HUES6 (cell line): ENCODE data around the gene OSGEP.
A peak's percentile ranks its signal among the peaks of the same experiment; 100 is the strongest.
"Not testable (repeated sequence)": the region's sequence is repeated elsewhere in the genome, so short reads cannot be mapped to it uniquely, and the experiment has no call there.

ENCODE experiments used
- H3K27ac ChIP-seq: 2 replicates; pipeline ENCODE4 v1.7.0; 2013; ENCODE audit warnings: low read depth, mild to moderate bottlenecking, low read length, inconsistent platforms
- H3K27me3 ChIP-seq: 2 replicates; pipeline ENCODE4 v1.6.1; 2013; ENCODE audit warnings: low read length; ENCODE audit not compliant: control insufficient read depth, insufficient read depth
- H3K36me3 ChIP-seq: 2 replicates; pipeline ENCODE4 v1.6.1; 2013; ENCODE audit warnings: low read length; ENCODE audit not compliant: control insufficient read depth, insufficient read depth
- H3K4me1 ChIP-seq: 2 replicates; pipeline ENCODE4 v1.6.1; 2013; ENCODE audit warnings: low read length; ENCODE audit not compliant: control insufficient read depth, insufficient read depth
- H3K4me3 ChIP-seq: 2 replicates; pipeline ENCODE4 v1.5.1; 2013; ENCODE audit warnings: low read depth, low read length
- H3K9ac ChIP-seq: one replicate; pipeline ENCODE4 v1.6.1; 2013; ENCODE audit warnings: mild to moderate bottlenecking, low read length
- H3K9me3 ChIP-seq: 2 replicates; pipeline ENCODE4 v1.6.1; 2013; ENCODE audit warnings: low read depth, low read length; ENCODE audit not compliant: control insufficient read depth, insufficient read depth

Gene OSGEP

DNA sequence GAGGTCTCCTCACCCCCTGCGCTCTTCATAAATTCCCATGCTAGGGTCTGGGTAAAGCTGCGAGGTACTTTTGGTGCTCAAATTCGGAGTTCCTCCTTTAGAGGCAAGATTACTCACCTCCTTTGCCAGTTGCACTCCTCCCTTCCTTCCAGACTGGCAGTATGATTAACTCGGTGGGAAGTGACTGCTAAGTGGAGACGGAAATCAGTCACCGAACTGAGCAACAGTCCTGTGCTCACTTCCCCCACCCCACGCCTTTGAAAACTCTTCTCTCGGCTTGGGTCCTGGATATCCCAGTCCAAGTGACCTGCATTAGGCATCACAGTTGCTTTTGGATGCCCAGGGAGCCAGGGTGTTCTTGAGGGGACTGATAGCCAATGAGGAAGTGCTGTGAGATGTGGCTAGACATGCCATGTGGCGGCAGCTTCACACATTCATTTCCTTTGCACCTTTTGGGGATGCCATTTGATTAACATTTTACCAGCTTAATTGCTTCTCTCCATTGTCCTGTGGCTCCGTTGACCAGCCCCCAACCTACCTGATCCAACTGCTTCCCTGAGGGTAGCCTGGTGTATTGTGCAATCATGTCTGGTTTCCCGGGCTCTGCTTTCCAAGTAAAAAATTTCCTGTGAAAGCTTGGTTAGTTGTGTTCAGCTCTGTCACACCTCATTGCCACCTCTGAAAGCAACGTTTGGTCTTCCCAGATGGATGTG is 15.4 kb upstream of the OSGEP start:
- Histone ChIP-seq H3K27me3 (no peaks in the 10 kb centered on the region), H3K4me3 (peak overlapping the region; percentile 92), H3K36me3 (peaks cover 37% of the 10 kb centered on the region), H3K9me3 (no peaks in the 10 kb centered on the region), H3K27ac (peak overlapping the region; percentile 68; the same call in 1 of the 2 replicates), H3K4me1 (peaks cover 11% of the 10 kb centered on the region), H3K9ac (peak overlapping the region; percentile 96)

- Histone ChIP-seq H3K36me3 (peaks cover 30% of the 10 kb centered on the region), H3K9ac (peak within 1 kb of the TSS; percentile 96), H3K4me3 (peak within 1 kb of the TSS; percentile 92), H3K9me3 (no peaks in the 10 kb centered on the region), H3K4me1 (peaks cover 11% of the 10 kb centered on the region), H3K27ac (peak within 1 kb of the TSS; percentile 68; the same call in 1 of the 2 replicates), H3K27me3 (no peaks in the 10 kb centered on the region)
Measured at GRCh38 chr14:20469242-20469889, 14.8 kb upstream of the OSGEP start, which contains the start of gene PNP. PNP (plus strand) TSS chr14:20469406; CDS start chr14:20469525, 119 bp downstream.

GRCh38 chr14:20468764-20469241 is 14.2 kb upstream of the OSGEP start:
- Histone ChIP-seq H3K4me3 (peak overlapping the region; percentile 92), H3K36me3 (peaks cover 24% of the 10 kb centered on the region), H3K27me3 (no peaks in the 10 kb centered on the region), H3K27ac (no peak overlapping the region), H3K9me3 (no peaks in the 10 kb centered on the region), H3K4me1 (peaks cover 11% of the 10 kb centered on the region), H3K9ac (peak overlapping the region; percentile 27)

- no peaks in the 10 kb centered on the region for H3K9me3 ChIP-seq
- H3K9ac ChIP-seq, result peak within 1 kb of the TSS; percentile 81
- peaks cover 8% of the 10 kb centered on the region for H3K4me1 ChIP-seq
- peak within 1 kb of the TSS; percentile 78; the same call in 1 of the 2 replicates for H3K27ac ChIP-seq
- peak within 1 kb of the TSS; percentile 97 for H3K4me3 ChIP-seq
- no peaks in the 10 kb centered on the region for H3K27me3 ChIP-seq
- H3K36me3 ChIP-seq, result peaks cover 42% of the 10 kb centered on the region
Measured at GRCh38 chr14:20461225-20462141, 6.9 kb upstream of the OSGEP start, which contains the start of gene PIP4P1. PIP4P1 (minus strand) TSS chr14:20461434; CDS start chr14:20461325, 109 bp downstream.

DNA sequence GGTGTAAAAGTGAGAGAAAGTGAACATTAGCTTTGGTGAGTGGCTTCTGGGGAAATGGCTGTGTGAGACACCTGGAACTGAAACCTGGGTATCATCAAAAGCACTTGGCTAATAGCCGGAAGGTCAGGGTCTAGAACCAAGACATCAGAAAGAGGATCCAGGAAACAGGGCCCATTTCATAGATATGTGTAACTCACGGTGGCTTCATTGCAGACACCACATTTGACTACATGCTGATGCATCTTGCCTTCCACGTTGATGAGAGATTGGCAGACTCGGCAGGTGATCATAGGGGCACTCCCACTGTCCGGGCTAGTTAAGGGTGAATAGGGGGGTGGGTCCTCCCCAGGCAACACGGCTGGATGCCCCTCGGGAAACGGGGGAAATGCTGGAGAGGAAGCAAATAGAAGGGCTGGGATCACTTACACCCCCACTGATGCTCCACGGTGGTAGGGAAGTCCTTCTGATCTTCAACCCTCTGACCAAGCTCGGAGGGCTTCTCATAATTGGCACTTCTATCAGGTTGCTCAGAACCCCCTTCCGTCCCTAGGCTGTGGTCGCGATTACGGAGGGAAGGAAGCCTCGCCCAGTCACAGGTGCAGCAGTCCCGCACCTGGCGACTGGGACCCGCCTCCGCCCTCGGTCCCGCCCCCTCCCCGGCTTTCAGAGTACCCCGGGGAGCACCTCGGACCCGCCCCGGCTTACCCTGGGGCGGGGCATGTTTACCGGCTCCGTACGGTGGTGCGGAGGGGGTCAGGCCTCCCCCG is 6.0 kb upstream of the OSGEP start:
- H3K9ac ChIP-seq, result peak overlapping the region; percentile 81
- H3K27me3 ChIP-seq, result no peaks in the 10 kb centered on the region
- H3K4me1 ChIP-seq, result peaks cover 8% of the 10 kb centered on the region
- H3K4me3 ChIP-seq, result peak overlapping the region; percentile 97
- H3K36me3 ChIP-seq, result peaks cover 48% of the 10 kb centered on the region
- H3K9me3 ChIP-seq, result no peaks in the 10 kb centered on the region
- H3K27ac ChIP-seq, result peak overlapping the region; percentile 78; the same call in 1 of the 2 replicates

DNA sequence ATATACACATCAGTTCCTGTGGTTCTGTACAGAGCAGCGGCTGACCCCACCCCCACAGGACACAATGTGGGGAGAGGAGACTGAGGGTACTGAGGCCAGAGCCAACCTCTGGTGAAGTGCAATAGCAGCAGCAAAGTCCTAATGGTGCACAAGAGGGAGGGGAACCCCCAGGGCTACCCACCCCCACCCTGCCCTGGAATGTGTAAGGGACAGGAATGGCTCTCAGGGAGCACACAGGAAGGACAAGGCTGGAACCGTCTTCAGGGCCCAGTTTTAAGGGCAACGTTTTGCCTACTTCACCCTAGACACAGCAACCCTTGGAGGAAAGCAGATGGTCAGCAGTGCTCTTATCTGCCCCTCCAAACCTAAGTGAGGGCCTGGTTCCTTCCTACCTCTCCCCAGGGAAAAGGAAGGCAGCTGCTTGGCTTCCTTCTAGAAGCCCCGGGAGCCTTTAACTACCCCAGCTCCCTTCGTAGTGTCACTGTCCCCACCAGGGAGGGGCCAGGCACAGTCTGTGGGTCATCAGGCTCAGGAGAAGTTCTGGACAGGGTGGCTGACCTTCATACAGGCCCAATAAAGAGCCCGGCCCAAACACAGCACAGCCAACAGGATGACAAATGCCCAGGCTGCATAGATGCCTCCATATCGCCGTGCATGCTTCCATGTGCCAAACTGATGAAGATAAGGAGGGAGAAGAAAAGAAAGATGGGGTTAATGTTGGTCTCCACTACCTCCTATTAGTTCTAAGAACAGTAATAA is 3.6 kb upstream of the OSGEP start:
- Histone ChIP-seq H3K4me1 (peaks cover 8% of the 10 kb centered on the region), H3K4me3 (no peak overlapping the region), H3K27me3 (no peaks in the 10 kb centered on the region), H3K9me3 (no peaks in the 10 kb centered on the region), H3K27ac (no peak overlapping the region), H3K36me3 (peaks cover 48% of the 10 kb centered on the region), H3K9ac (no peak overlapping the region)

DNA sequence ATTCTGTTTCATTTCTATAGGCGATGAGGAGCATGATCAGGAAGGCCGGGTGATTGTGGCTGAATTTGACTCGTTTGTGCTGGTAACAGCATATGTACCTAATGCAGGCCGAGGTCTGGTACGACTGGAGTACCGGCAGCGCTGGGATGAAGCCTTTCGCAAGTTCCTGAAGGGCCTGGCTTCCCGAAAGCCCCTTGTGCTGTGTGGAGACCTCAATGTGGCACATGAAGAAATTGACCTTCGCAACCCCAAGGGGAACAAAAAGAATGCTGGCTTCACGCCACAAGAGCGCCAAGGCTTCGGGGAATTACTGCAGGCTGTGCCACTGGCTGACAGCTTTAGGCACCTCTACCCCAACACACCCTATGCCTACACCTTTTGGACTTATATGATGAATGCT is 2.4 kb upstream of the OSGEP start:
- Histone ChIP-seq H3K27ac (no peak overlapping the region), H3K4me3 (peak overlapping the region; percentile 91), H3K9me3 (no peaks in the 10 kb centered on the region), H3K36me3 (peaks cover 54% of the 10 kb centered on the region), H3K9ac (no peak overlapping the region), H3K27me3 (no peaks in the 10 kb centered on the region), H3K4me1 (peaks cover 4% of the 10 kb centered on the region)

- Histone ChIP-seq H3K9ac (peak overlapping the region; percentile 98), H3K4me1 (peaks cover 4% of the 10 kb centered on the region), H3K4me3 (peak overlapping the region; percentile 91), H3K36me3 (peaks cover 65% of the 10 kb centered on the region), H3K27me3 (no peaks in the 10 kb centered on the region), H3K27ac (peak overlapping the region; percentile 93), H3K9me3 (no peaks in the 10 kb centered on the region)
Measured at GRCh38 chr14:20455355-20456300, 1.0 kb upstream of the OSGEP start.

GRCh38 chr14:20452831-20453230 is 1.8 kb downstream of the OSGEP start:
- H3K4me3 ChIP-seq, H3K9ac ChIP-seq, H3K27me3 ChIP-seq, H3K9me3 ChIP-seq, H3K27ac ChIP-seq, H3K4me1 ChIP-seq: not testable (repeated sequence)
- H3K36me3 ChIP-seq, result peaks cover 66% of the 10 kb centered on the region
